Karpas-422 (cell line): ENCODE measurements around the gene SNCA. TPM values are rescaled to one million over a fixed set of nuclear protein-coding genes. Genes with fewer than 3 reads are reported as not detected.

Source experiments
- DNase-seq: peaks from one replicate; pipeline ENCODE4 v3.0.0-alpha.2; 2015
- H2AFZ ChIP-seq: fragments of 200-600 bp; sonication (generic); 2 replicates; pipeline ENCODE4 v1.6.1; 2014; ENCODE audit warnings: antibody characterized with exemption, low read length, mixed read lengths
- H3K27ac ChIP-seq: fragments of 200-600 bp; sonication (generic); 2 replicates; pipeline ENCODE4 v1.5.1; 2014; ENCODE audit warnings: mild to moderate bottlenecking, low read length, moderate library complexity
- H3K27me3 ChIP-seq: fragments of 200-600 bp; sonication (generic); 2 replicates; pipeline ENCODE4 v1.6.1; 2014; ENCODE audit warnings: low read length, mixed read lengths
- H3K36me3 ChIP-seq: fragments of 200-600 bp; sonication (generic); 2 replicates; pipeline ENCODE4 v1.6.1; 2014; ENCODE audit warnings: low read length, mixed read lengths; ENCODE audit not compliant: insufficient read depth
- H3K4me1 ChIP-seq: fragments of 200-600 bp; sonication (generic); 2 replicates; pipeline ENCODE4 v1.6.1; 2014; ENCODE audit warnings: mild to moderate bottlenecking, low read length, mixed read lengths
- H3K4me2 ChIP-seq: fragments of 200-600 bp; sonication (generic); 2 replicates; pipeline ENCODE4 v1.6.1; 2014; ENCODE audit warnings: low read length, low read depth, mild to moderate bottlenecking; ENCODE audit not compliant: poor library complexity, severe bottlenecking
- H3K4me3 ChIP-seq: fragments of 200-600 bp; sonication (generic); 2 replicates; pipeline ENCODE4 v1.5.1; 2014; ENCODE audit warnings: mild to moderate bottlenecking, antibody characterized with exemption, low read length, mixed read lengths
- H3K79me2 ChIP-seq: fragments of 200-600 bp; sonication (generic); 2 replicates; pipeline ENCODE4 v1.6.1; 2014; ENCODE audit warnings: mild to moderate bottlenecking, low read length, mixed read lengths
- H3K9ac ChIP-seq: fragments of 200-600 bp; sonication (generic); 2 replicates; pipeline ENCODE4 v1.6.0; 2014; ENCODE audit warnings: low read length
- H3K9me2 ChIP-seq: fragments of 200-600 bp; sonication (generic), shearing (Covaris generic); replicated peaks from 2 replicates; pipeline ENCODE4 v1.6.0; 2014; ENCODE audit warnings: mild to moderate bottlenecking, low read length, moderate library complexity; ENCODE audit not compliant: insufficient read depth
- H3K9me3 ChIP-seq: fragments of 300-700, 200-600 bp; sonication (generic); 2 replicates; pipeline ENCODE4 v1.6.1; 2014; ENCODE audit warnings: low read length, mixed read lengths
- H4K20me1 ChIP-seq: fragments of 200-600 bp; sonication (generic); 2 replicates; pipeline ENCODE4 v1.6.1; 2014; ENCODE audit warnings: mild to moderate bottlenecking, antibody characterized with exemption, low read length, low read depth; ENCODE audit not compliant: insufficient read depth
- total RNA-seq: library from RNA; depleted of rRNA; stranded (reverse); fragments of >200 nt; shearing (Covaris generic); gene quantifications from 2 replicates; pipeline ENCODE4 v1.2.3, GENCODE V29; 2014; ENCODE audit warnings: low replicate concordance

SNCA gene
- total RNA-seq, 1 experiment from 2014 or later = not detected

- no peak for DNase-seq
- H2AFZ ChIP-seq = no peak overlapping the region
- no peaks in the 10 kb centered on the region for H3K4me1 ChIP-seq
- H3K9me3 ChIP-seq = no peaks in the 10 kb centered on the region
- no peaks in the 10 kb centered on the region for H4K20me1 ChIP-seq
- no peak overlapping the region for H3K4me2 ChIP-seq
- H3K4me3 ChIP-seq = no peak overlapping the region
- no peak overlapping the region for H3K9ac ChIP-seq
- H3K79me2 ChIP-seq = no peaks in the 10 kb centered on the region
- H3K36me3 ChIP-seq = no peaks in the 10 kb centered on the region
- H3K9me2 ChIP-seq = no peaks in the 10 kb centered on the region
- no peaks in the 10 kb centered on the region for H3K27me3 ChIP-seq
- no peak overlapping the region for H3K27ac ChIP-seq
Measured at GRCh38 chr4:89784686-89785231, 52.2 kb downstream of the SNCA start.

DNA sequence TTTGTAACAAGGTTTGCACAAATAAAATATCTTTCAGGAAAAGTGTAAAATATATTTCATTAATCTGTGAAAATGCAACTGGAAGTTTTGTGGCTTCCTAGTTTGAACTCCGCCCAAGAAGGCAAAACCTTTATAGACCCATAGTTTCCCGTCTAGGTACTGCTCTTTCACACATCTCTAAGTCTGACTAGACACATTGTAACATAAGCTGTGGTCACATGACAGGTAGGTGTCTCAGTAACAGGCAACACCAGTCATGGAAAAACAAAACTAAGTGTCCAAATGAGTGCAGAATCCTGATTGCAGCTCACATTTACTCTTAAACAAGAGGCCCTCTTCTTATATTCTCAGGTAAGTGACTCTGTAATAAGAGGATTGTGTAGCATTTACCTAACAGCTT, 55.6 kb downstream of the SNCA start:
- no peak overlapping the region for H3K4me3 ChIP-seq
- H2AFZ ChIP-seq = no peak overlapping the region
- no peaks in the 10 kb centered on the region for H3K9me2 ChIP-seq
- H3K27ac ChIP-seq = no peak overlapping the region
- H3K36me3 ChIP-seq = no peaks in the 10 kb centered on the region
- no peaks in the 10 kb centered on the region for H3K79me2 ChIP-seq
- H3K4me1 ChIP-seq = no peaks in the 10 kb centered on the region
- no peaks in the 10 kb centered on the region for H3K27me3 ChIP-seq
- no peaks in the 10 kb centered on the region for H3K9me3 ChIP-seq
- H3K4me2 ChIP-seq = no peak overlapping the region
- no peaks in the 10 kb centered on the region for H4K20me1 ChIP-seq
- DNase-seq = no peak
- no peak overlapping the region for H3K9ac ChIP-seq

DNA sequence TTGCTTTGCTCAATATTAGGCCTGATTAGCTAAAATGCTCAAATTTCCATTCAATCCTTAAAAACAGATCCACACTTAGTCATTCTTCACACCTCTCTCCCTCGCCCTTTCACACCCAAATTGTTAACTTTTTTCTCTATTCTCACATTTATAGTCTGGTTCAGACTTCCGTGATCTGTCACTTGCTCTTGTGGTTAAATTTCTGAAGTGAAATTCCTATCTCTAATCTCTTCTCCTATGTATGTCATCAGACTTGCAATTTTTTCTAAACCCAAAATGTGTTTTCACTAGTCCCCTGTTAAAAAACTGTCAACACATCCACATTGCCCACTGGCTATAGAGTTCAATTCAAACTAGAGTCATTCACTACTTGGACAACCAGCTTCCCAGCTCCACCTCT, 63.2 kb downstream of the SNCA start:
- Histone ChIP-seq H3K27me3 (no peaks in the 10 kb centered on the region), H3K27ac (no peak overlapping the region), H3K79me2 (no peaks in the 10 kb centered on the region), H3K36me3 (no peaks in the 10 kb centered on the region), H3K4me3 (no peak overlapping the region), H3K9me2 (no peaks in the 10 kb centered on the region), H2AFZ (no peak overlapping the region), H3K4me1 (no peaks in the 10 kb centered on the region), H3K9ac (no peak overlapping the region), H3K4me2 (no peak overlapping the region), H4K20me1 (no peaks in the 10 kb centered on the region), H3K9me3 (no peaks in the 10 kb centered on the region)
- no peak for DNase-seq

DNA sequence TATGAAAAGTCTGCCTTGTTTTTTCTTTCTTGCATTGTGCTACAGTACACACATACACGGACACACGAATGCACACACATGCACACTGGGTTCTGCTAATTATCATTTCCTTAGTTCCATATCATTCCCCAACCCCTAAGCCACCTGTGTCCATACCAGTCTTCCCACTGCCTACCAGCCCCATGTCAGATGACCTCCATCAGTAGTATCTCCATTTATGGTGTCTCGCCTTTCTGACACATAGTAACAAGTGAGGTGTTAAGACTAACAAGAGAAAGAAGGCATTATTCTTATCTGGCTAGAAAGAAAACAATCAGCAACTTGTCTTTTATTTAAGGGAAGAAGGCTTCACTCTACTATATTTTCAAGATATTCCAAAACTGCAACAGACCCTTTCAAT, 67.1 kb downstream of the SNCA start:
- no peak for DNase-seq
- no peaks in the 10 kb centered on the region for H3K4me1 ChIP-seq
- no peaks in the 10 kb centered on the region for H3K9me2 ChIP-seq
- H4K20me1 ChIP-seq = no peaks in the 10 kb centered on the region
- no peaks in the 10 kb centered on the region for H3K27me3 ChIP-seq
- no peak overlapping the region for H2AFZ ChIP-seq
- H3K4me2 ChIP-seq = no peak overlapping the region
- H3K27ac ChIP-seq = no peak overlapping the region
- no peaks in the 10 kb centered on the region for H3K79me2 ChIP-seq
- no peak overlapping the region for H3K4me3 ChIP-seq
- no peak overlapping the region for H3K9ac ChIP-seq
- H3K36me3 ChIP-seq = no peaks in the 10 kb centered on the region
- H3K9me3 ChIP-seq = no peaks in the 10 kb centered on the region

DNA sequence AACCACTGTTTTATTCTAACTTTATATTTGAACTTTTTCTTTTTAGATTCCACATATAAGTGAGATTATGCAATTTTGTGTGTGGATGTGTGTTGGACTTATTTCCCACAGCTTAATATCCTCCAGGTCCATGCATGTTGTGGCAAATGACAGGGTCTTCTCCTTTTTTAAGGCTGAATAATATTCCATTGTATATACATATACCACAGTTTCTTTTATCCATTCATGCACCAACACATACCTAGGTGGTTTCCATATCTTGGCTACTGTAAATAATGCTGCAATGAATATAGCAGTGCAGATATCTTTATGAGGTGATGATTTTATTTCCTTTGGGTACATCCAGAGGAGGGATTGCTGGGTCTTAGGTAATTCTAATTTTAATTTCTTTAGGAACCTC, 69.0 kb downstream of the SNCA start:
- Histone ChIP-seq H3K9me3 (no peaks in the 10 kb centered on the region), H3K9me2 (no peaks in the 10 kb centered on the region), H3K27me3 (no peaks in the 10 kb centered on the region), H3K27ac (no peak overlapping the region), H4K20me1 (no peaks in the 10 kb centered on the region), H3K36me3 (no peaks in the 10 kb centered on the region), H3K4me3 (no peak overlapping the region), H3K4me1 (no peaks in the 10 kb centered on the region), H3K79me2 (no peaks in the 10 kb centered on the region), H3K9ac (no peak overlapping the region), H3K4me2 (no peak overlapping the region), H2AFZ (no peak overlapping the region)
- DNase-seq = no peak

DNA sequence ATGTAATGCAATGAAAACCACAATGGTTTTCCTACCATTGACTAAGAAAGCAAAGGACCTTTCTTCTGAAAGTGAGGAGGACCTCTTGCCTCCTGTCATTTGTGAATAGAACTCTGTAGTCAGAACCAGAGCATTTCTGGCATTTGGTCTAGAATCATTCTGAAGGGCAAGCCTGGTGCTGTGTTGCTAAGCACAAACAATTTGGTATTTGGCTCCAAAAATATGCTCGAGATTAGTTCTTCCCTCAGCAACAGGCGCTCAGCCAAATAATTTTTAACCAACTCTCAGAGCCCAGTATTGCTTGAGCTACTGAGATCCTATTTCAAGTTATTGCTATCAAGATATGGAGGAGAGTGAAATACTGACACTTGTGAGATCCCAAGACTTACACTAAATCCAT, 71.0 kb downstream of the SNCA start:
- Histone ChIP-seq H3K79me2 (no peaks in the 10 kb centered on the region), H3K9ac (no peak overlapping the region), H3K4me1 (no peaks in the 10 kb centered on the region), H3K27ac (no peak overlapping the region), H3K27me3 (no peaks in the 10 kb centered on the region), H3K9me2 (no peaks in the 10 kb centered on the region), H3K4me3 (no peak overlapping the region), H3K36me3 (no peaks in the 10 kb centered on the region), H2AFZ (no peak overlapping the region), H3K4me2 (no peak overlapping the region), H3K9me3 (no peaks in the 10 kb centered on the region), H4K20me1 (no peaks in the 10 kb centered on the region)
- DNase-seq = no peak

- Histone ChIP-seq H3K79me2 (no peaks in the 10 kb centered on the region), H3K4me1 (no peaks in the 10 kb centered on the region), H2AFZ (no peak overlapping the region), H3K36me3 (no peaks in the 10 kb centered on the region), H3K9me2 (no peaks in the 10 kb centered on the region), H3K4me2 (no peak overlapping the region), H3K27me3 (no peaks in the 10 kb centered on the region), H3K4me3 (no peak overlapping the region), H4K20me1 (no peaks in the 10 kb centered on the region), H3K27ac (no peak overlapping the region), H3K9me3 (no peaks in the 10 kb centered on the region), H3K9ac (no peak overlapping the region)
- no peak for DNase-seq
Measured at GRCh38 chr4:89765528-89765927, 71.4 kb downstream of the SNCA start.

DNA sequence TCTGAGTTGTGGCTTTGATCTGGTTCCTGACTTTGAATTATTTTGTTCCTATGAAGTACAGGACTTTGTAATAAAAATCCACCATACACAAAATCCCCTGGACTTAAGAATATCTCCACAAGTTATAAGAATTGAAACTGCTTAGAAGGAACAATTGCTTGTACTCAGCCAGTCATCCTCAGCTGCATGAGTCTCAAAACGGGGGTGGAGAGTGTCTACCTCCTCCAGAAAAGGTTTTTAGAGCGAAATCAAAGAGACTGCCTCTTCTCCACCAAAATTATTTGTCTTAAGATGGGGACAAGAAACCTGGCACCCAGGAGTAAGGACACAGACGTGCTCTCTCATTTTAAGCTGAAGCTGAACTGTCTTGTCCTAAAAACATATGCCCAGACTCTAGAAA, 74.7 kb downstream of the SNCA start:
- Histone ChIP-seq H2AFZ (no peak overlapping the region), H3K36me3 (no peaks in the 10 kb centered on the region), H3K27ac (no peak overlapping the region), H3K9me2 (no peaks in the 10 kb centered on the region), H3K4me2 (no peak overlapping the region), H3K9ac (no peak overlapping the region), H4K20me1 (no peaks in the 10 kb centered on the region), H3K4me3 (no peak overlapping the region), H3K9me3 (no peaks in the 10 kb centered on the region), H3K27me3 (no peaks in the 10 kb centered on the region), H3K4me1 (no peaks in the 10 kb centered on the region), H3K79me2 (no peaks in the 10 kb centered on the region)
- no peak for DNase-seq

- H3K27me3 ChIP-seq = no peaks in the 10 kb centered on the region
Measured at GRCh38 chr4:89759426-89759825, 77.5 kb downstream of the SNCA start.

More at GRCh38 chr4:89759426-89759825, 77.5 kb downstream of the SNCA start:
- H3K4me2 ChIP-seq = no peak overlapping the region
- no peak overlapping the region for H2AFZ ChIP-seq
- no peaks in the 10 kb centered on the region for H3K9me2 ChIP-seq
- no peak overlapping the region for H3K4me3 ChIP-seq
- no peaks in the 10 kb centered on the region for H3K4me1 ChIP-seq
- H3K36me3 ChIP-seq = no peaks in the 10 kb centered on the region
- no peak overlapping the region for H3K27ac ChIP-seq
- no peak for DNase-seq
- no peaks in the 10 kb centered on the region for H4K20me1 ChIP-seq
- no peak overlapping the region for H3K9ac ChIP-seq
- H3K9me3 ChIP-seq = no peaks in the 10 kb centered on the region
- no peaks in the 10 kb centered on the region for H3K79me2 ChIP-seq
